Measurements from ENCODE around the gene CROCC2. TPM values are rescaled to one million over a fixed set of nuclear protein-coding genes. Genes with fewer than 3 reads are reported as not detected.

CROCC2 gene
- polyA plus RNA-seq, 2 of the 4 experiments (the other 2 are of a cell fraction) = not detected

DNA sequence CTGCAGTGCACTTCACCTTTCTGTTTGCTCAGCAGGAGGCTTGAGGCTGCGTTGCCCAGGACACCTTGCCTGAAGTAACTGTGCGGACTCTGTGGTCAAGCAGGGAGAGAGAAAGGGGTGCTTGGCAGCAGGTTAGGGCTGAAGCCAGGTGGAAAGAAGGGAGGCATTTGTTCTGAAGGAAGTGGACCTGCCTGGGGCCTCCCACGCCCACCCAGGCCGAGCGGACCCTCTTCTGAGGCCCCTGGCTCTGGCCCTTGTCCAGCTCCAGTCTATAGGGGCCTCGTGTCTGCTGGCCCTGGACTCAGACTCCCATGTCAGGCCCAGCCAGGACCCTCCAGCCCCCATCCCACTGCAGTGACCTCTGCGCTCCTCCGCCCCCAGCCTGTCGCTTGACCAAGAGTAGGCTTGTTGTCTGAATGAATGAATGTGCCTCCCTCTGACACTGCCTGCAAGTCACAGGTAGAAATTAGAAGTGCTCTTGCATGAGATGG, 94.7 kb downstream of the CROCC2 start (continued):
- TF ChIP-seq, protein P1, sequence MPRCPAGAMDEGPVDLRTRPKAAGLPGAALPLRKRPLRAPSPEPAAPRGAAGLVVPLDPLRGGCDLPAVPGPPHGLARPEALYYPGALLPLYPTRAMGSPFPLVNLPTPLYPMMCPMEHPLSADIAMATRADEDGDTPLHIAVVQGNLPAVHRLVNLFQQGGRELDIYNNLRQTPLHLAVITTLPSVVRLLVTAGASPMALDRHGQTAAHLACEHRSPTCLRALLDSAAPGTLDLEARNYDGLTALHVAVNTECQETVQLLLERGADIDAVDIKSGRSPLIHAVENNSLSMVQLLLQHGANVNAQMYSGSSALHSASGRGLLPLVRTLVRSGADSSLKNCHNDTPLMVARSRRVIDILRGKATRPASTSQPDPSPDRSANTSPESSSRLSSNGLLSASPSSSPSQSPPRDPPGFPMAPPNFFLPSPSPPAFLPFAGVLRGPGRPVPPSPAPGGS (IDR thresholded peaks at IDR 0.05) = no peak
- TF ChIP-seq GATA3 (IDR thresholded peaks at IDR 0.05; ENCODE audit: borderline replicate concordance) = no peak

DNA sequence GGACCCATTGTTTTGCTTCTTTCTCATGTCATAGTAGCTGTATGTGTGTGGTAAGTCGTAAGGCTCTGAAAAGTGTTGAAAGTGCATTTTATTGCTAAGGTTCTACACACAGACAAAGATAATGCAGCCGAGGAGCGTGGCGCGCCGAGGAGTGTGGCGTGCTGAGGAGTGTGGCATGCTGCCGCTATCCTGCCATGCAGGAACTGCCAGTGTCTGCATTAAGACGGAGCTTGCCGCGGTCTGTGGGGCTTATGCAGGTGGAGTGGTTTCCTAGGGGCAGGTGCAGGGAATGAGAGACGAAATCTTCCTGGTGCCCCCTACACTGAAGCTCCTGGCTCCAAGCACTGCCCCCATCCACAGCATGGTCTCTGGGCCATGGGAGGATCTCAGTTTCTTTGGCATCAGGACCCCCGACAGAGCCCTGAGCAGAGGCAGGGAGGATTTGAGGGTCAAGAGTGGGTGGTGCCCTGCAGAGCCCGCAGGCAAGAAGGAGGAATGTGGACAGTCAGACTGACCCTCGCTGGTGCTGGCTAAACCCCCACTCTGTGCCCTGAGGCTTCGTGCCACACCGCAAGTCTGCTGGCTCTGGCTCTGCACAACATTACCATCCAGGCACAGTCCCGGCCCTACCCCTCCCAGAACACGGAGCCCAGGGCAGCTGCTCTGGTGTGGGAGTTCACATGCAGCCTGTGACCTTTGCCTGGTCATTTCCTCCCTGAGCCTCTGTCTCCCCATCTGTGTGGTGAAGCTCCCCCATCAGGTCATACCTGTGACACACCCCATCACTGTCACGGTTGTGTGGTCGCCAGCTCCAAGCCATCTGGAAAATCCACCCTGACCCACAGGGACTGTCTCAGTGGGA, 95.5 kb downstream of the CROCC2 start:
- TF ChIP-seq HEYL (CRISPR knock-in tag; IDR thresholded peaks at IDR 0.05) (no peak), ESRRA (IDR thresholded peaks at IDR 0.05; ENCODE audit: borderline replicate concordance, low read length) (no peak), CEBPB (IDR thresholded peaks at IDR 0.05) (no peak), HOXB13 (CRISPR knock-in tag; IDR thresholded peaks at IDR 0.05; ENCODE audit: low read depth) (no peak), NR3C1 (IDR thresholded peaks at IDR 0.05) (no peak), SMC3 (IDR thresholded peaks at IDR 0.05) (no peak), TP53 (CRISPR knock-in tag; IDR thresholded peaks at IDR 0.05) (no peak)
- TF ChIP-seq, protein P2, sequence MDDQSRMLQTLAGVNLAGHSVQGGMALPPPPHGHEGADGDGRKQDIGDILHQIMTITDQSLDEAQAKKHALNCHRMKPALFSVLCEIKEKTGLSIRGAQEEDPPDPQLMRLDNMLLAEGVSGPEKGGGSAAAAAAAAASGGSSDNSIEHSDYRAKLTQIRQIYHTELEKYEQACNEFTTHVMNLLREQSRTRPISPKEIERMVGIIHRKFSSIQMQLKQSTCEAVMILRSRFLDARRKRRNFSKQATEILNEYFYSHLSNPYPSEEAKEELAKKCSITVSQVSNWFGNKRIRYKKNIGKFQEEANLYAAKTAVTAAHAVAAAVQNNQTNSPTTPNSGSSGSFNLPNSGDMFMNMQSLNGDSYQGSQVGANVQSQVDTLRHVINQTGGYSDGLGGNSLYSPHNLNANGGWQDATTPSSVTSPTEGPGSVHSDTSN (IDR thresholded peaks at IDR 0.05) = no peak
- TF ChIP-seq, protein P1 (IDR thresholded peaks at IDR 0.05) = no peak
- DNase-seq (ENCODE audit: low read depth in 1 of 2, low spot score in 1 of 2) (no peak), ATAC-seq (no peak), FAIRE-seq (no peak)
- H3K4me1 ChIP-seq = peaks cover 4% of the 10 kb centered on the region; the same call in 1 of the 3 replicates
- ChIA-PET CTCF (interaction anchor here (0.6 to 2.5 kb wide), 5 partner anchors 11 to 435 kb away, joined by 3 to 7 read pairs (median 4); no protein-coding TSS in a partner anchor), POLR2A (no interaction called here)
- no peak overlapping the region for H3K27ac ChIP-seq
- H3K9me3 ChIP-seq = peaks cover 27% of the 10 kb centered on the region
- WGBS (ENCODE audit: missing lambda C conversion rate) = 91% methylated on average over 15 of the region's 21 CpGs
- H3K4me2 ChIP-seq = no peak overlapping the region
- no peak overlapping the region for H3K4me3 ChIP-seq

DNA sequence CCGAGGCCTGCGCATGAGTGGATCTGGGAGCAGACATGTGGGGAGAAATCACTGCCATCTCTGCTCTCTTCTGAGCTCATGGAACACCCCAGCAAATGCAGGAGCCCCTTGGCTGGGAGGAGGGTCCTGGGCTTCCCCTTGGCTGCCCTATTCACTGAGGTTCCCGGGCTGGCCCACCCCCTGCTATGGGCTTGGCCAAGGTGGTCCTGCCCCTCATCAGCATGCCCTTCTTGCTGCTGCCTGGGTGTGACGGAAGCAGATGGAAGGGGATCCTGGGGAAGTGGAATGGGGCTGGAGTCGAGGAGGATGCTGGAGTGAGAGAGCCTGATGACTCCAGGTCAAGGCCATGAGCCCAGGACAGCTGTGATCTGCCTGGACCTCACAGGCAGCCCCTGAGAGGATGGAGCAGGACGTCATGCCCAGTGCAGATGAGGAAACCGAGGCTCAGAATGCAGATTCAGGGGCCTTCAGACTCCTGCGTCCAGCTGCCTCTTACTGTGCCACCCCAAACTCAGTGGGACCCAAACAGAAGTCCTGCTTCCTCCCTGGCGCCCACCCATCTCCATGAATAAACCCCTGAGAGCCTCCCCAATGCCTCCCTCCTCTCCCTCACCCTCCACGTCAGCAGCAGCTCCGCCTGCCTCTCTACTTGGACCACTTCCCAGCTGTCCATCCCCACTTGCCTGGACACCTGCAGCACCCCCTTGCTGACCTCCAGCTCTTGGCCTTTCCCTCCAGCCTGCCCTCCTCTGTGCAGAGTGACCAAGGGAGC, 96.3 kb downstream of the CROCC2 start:
- 76% methylated on average over 11 of the region's 11 CpGs for WGBS (ENCODE audit: missing lambda C conversion rate)
- ChIA-PET CTCF (interaction anchor here (1.3 to 1.5 kb wide), 2 partner anchors 12 to 87 kb away, joined by 4 to 6 read pairs; no protein-coding TSS in a partner anchor), POLR2A (no interaction called here)
- peaks cover 27% of the 10 kb centered on the region for H3K9me3 ChIP-seq
- H3K4me2 ChIP-seq = no peak overlapping the region
- H3K4me1 ChIP-seq = peaks cover 4% of the 10 kb centered on the region; the same call in 1 of the 3 replicates
- TF ChIP-seq CBX2 (IDR thresholded peaks at IDR 0.05; ENCODE audit: borderline replicate concordance, low read depth) (no peak), MYC (IDR thresholded peaks at IDR 0.05; ENCODE audit: borderline replicate concordance, low read length) (no peak), JUN (IDR thresholded peaks at IDR 0.05) (no peak), ESRRA (IDR thresholded peaks at IDR 0.05; ENCODE audit: borderline replicate concordance, low read length) (no peak), HOXA7 (CRISPR knock-in tag; IDR thresholded peaks at IDR 0.05) (no peak), POLR2AphosphoS2 (conservative IDR thresholded peaks at IDR 0.05; ENCODE audit: low read length) (no peak), BHLHE40 (IDR thresholded peaks at IDR 0.05; ENCODE audit: low read depth, low read length) (no peak), JUNB (IDR thresholded peaks at IDR 0.05) (no peak), HOXB13 (CRISPR knock-in tag; IDR thresholded peaks at IDR 0.05; ENCODE audit: low read depth) (no peak), CHD4 (IDR thresholded peaks at IDR 0.05; ENCODE audit: borderline replicate concordance) (no peak), POLR2A (IDR thresholded peaks at IDR 0.05; ENCODE audit: low read length) (no peak), SMC3 (IDR thresholded peaks at IDR 0.05) (no peak), FOSL2 (IDR thresholded peaks at IDR 0.05) (no peak), FOSL2 (CRISPR knock-in tag; IDR thresholded peaks at IDR 0.05) (no peak), RFX5 (IDR thresholded peaks at IDR 0.05) (no peak), SREBF2 (IDR thresholded peaks at IDR 0.05) (no peak)
- TF ChIP-seq, protein P3, sequence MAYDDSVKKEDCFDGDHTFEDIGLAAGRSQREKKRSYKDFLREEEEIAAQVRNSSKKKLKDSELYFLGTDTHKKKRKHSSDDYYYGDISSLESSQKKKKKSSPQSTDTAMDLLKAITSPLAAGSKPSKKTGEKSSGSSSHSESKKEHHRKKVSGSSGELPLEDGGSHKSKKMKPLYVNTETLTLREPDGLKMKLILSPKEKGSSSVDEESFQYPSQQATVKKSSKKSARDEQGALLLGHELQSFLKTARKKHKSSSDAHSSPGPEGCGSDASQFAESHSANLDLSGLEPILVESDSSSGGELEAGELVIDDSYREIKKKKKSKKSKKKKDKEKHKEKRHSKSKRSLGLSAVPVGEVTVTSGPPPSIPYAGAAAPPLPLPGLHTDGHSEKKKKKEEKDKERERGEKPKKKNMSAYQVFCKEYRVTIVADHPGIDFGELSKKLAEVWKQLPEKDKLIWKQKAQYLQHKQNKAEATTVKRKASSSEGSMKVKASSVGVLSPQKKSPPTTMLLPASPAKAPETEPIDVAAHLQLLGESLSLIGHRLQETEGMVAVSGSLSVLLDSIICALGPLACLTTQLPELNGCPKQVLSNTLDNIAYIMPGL (CRISPR knock-in tag; IDR thresholded peaks at IDR 0.05; ENCODE audit: borderline replicate concordance) = no peak
- TF ChIP-seq, protein P4, sequence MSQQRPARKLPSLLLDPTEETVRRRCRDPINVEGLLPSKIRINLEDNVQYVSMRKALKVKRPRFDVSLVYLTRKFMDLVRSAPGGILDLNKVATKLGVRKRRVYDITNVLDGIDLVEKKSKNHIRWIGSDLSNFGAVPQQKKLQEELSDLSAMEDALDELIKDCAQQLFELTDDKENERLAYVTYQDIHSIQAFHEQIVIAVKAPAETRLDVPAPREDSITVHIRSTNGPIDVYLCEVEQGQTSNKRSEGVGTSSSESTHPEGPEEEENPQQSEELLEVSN (IDR thresholded peaks at IDR 0.05; ENCODE audit: borderline replicate concordance, low read depth) = no peak
- TF ChIP-seq, protein P1 (IDR thresholded peaks at IDR 0.05) = no peak
- no peak overlapping the region for H3K4me3 ChIP-seq
- FAIRE-seq (no peak), ATAC-seq (no peak), DNase-seq (ENCODE audit: low read depth in 1 of 2, low spot score in 1 of 2) (no peak)
- no peak overlapping the region for H3K27ac ChIP-seq
